HepG2 (cell line): ENCODE data around the gene CMIP. TPM values are rescaled to one million over a fixed set of nuclear protein-coding genes. Genes with fewer than 3 reads are reported as not detected.

ENCODE experiments used
- ATAC-seq: fragments of 200-7000 bp; cut with Tn5 transposase; 3 replicates; pipeline ENCODE4 v1.9.1; 2020; ENCODE audit warnings: mild to moderate bottlenecking, moderate library complexity
- BruUV-seq: library from RNA; stranded (reverse); fragments of 400-500 nt; replicated peaks from 2 replicates; lab custom pipeline; 2021; lab: Mats Ljungman, UMichigan
- CTCF ChIA-PET: fragments of 300-600 bp; formaldehyde crosslinking; extraction: SDS; loops from one replicate; lab custom pipeline; 2021; ENCODE audit warnings: low total read pairs, inconsistent platforms, low intra/inter-chr PET ratio; lab: Yijun Ruan, JAX
- POLR2A ChIA-PET: fragments of 350-600 bp; sonication (Branson Sonifier 250); formaldehyde crosslinking; loops from one replicate; lab custom pipeline; 2020; ENCODE audit warnings: antibody characterized with exemption, inconsistent platforms; lab: Yijun Ruan, JAX
- DNase-seq: peaks from one replicate; pipeline ENCODE4 v3.0.0-alpha.2; 2015; ENCODE audit warnings: low spot score
- FAIRE-seq: peaks from 3 replicates; lab custom pipeline; 2011; peaks lifted over from hg19 to GRCh38; lab: Jason Lieb, UNC
- H2AFZ ChIP-seq: one replicate; pipeline ENCODE4 v1.6.1; 2011; ENCODE audit warnings: low read length, inconsistent platforms
- H3K27ac ChIP-seq: fragments of 300-600 bp; 3 replicates; pipeline ENCODE4 v1.8.0; 2011; ENCODE audit warnings: mixed run types, mild to moderate bottlenecking, mixed read lengths, low read length, inconsistent platforms; ENCODE audit not compliant: insufficient read depth; ENCODE audit errors: extremely low read length
- H3K27me3 ChIP-seq, 2 experiments: fragments of 200-600 bp in 1 of 2; 2 replicates in 1 of 2; 3 replicates in 1 of 2; pipeline versions ENCODE4 v1.6.0 to v1.8.0; 2011; ENCODE audit warnings: low read length in 2 of 2, mild to moderate bottlenecking in 2 of 2, moderate library complexity in 2 of 2, inconsistent platforms in 1 of 2; ENCODE audit not compliant: insufficient read depth in 2 of 2, control insufficient read depth in 1 of 2
- H3K36me3 ChIP-seq, 2 experiments: fragments of 200-600 bp in 1 of 2; replicated peaks in 1 of 2; 2 replicates in 1 of 2; 3 replicates in 1 of 2; pipeline versions ENCODE4 v1.5.1 to v1.8.0; 2011; ENCODE audit warnings: low read length in 2 of 2, inconsistent platforms in 1 of 2; ENCODE audit not compliant: insufficient read depth in 2 of 2, control insufficient read depth in 1 of 2
- H3K4me1 ChIP-seq: 2 replicates; pipeline ENCODE4 v1.5.1; 2012; ENCODE audit warnings: low read length, inconsistent platforms; ENCODE audit not compliant: insufficient read depth
- H3K4me2 ChIP-seq: 2 replicates; pipeline ENCODE4 v1.6.0; 2011; ENCODE audit warnings: low read depth, low read length, inconsistent platforms
- H3K4me3 ChIP-seq, 3 experiments: fragments of 200-600 bp in 1 of 3; sonication (generic), shearing (Covaris generic) in 1 of 3; replicated peaks in 1 of 3; 2 replicates each; pipeline ENCODE4 v1.5.1; 2011 to 2016; ENCODE audit warnings: low read length in 3 of 3, inconsistent platforms in 2 of 3, low read depth in 2 of 3, mild to moderate bottlenecking in 2 of 3, control low read depth in 1 of 3, mixed read lengths in 1 of 3; ENCODE audit not compliant: insufficient read depth in 1 of 3
- H3K79me2 ChIP-seq: one replicate; pipeline ENCODE4 v1.6.1; 2011; ENCODE audit warnings: low read length, inconsistent platforms; ENCODE audit not compliant: insufficient read depth
- H3K9ac ChIP-seq: 2 replicates; pipeline ENCODE4 v1.6.0; 2011; ENCODE audit warnings: mild to moderate bottlenecking, low read depth, low read length, inconsistent platforms; ENCODE audit not compliant: insufficient read depth
- H3K9me3 ChIP-seq: 2 replicates; pipeline ENCODE4 v1.5.1; 2012; ENCODE audit warnings: mild to moderate bottlenecking, low read length
- H4K20me1 ChIP-seq: 2 replicates; pipeline ENCODE4 v1.6.0; 2011; ENCODE audit warnings: inconsistent platforms, mild to moderate bottlenecking, low read length, moderate library complexity; ENCODE audit not compliant: insufficient read depth
- GATA4 ChIP-seq: sonication (generic); IDR thresholded peaks from 2 replicates; pipeline ENCODE4 v1.6.1; 2016; ENCODE audit warnings: antibody characterized with exemption, low read depth, borderline replicate concordance
- HOXA3 ChIP-seq: sonication (generic); formaldehyde crosslinking; IDR thresholded peaks from 2 replicates; pipeline ENCODE4 v1.5.0; 2020; ENCODE audit warnings: missing genetic modification reagents
- KDM5B ChIP-seq: sonication (generic); formaldehyde crosslinking; IDR thresholded peaks from 2 replicates; pipeline ENCODE4 v1.4.0; 2020; ENCODE audit warnings: missing genetic modification reagents, mild to moderate bottlenecking, borderline replicate concordance
- NR2F1 ChIP-seq, 2 experiments: fragments of 450-650 bp in 1 of 2; formaldehyde crosslinking in 1 of 2; IDR thresholded peaks; 2 replicates each; pipeline versions ENCODE4 v1.5.0 to v1.6.1; 2016 to 2020; ENCODE audit warnings: mild to moderate bottlenecking in 1 of 2, missing compliant biosample characterization in 1 of 2, missing genetic modification reagents in 1 of 2, moderate library complexity in 1 of 2
- RFXANK ChIP-seq: IDR thresholded peaks from 2 replicates; pipeline ENCODE4 v1.6.1; 2016
- SRF ChIP-seq: IDR thresholded peaks from 2 replicates; pipeline ENCODE4 v1.6.1; 2011; ENCODE audit warnings: mild to moderate bottlenecking, low read depth, low read length, moderate library complexity
- TCF12 ChIP-seq, 2 experiments: fragments of 450-650 bp in 1 of 2; sonication (generic) in 1 of 2; formaldehyde crosslinking in 1 of 2; IDR thresholded peaks; 2 replicates each; pipeline versions ENCODE4 v1.6.1 to v1.8.0; 2017 to 2022; ENCODE audit warnings: antibody characterized with exemption in 1 of 2, mild to moderate bottlenecking in 1 of 2, missing genetic modification reagents in 1 of 2, moderate library complexity in 1 of 2
- ZFX ChIP-seq: sonication (generic); formaldehyde crosslinking; IDR thresholded peaks from 2 replicates; pipeline ENCODE4 v1.4.0; 2020; ENCODE audit warnings: mild to moderate bottlenecking, low read depth, missing genetic modification reagents, moderate library complexity
- ZMYM4 ChIP-seq: sonication (generic); formaldehyde crosslinking; IDR thresholded peaks from 2 replicates; pipeline ENCODE4 v1.8.1; 2023; ENCODE audit warnings: mild to moderate bottlenecking, missing genetic modification reagents
- ZNF24 ChIP-seq: fragments of 450-650 bp; IDR thresholded peaks from 2 replicates; pipeline ENCODE4 v1.6.1; 2017; ENCODE audit warnings: antibody characterized with exemption, mild to moderate bottlenecking
- ZNF260 ChIP-seq: sonication (generic); formaldehyde crosslinking; IDR thresholded peaks from 2 replicates; pipeline ENCODE4 v1.4.0; 2020; ENCODE audit warnings: missing genetic modification reagents, low read depth, mild to moderate bottlenecking, borderline replicate concordance
- ZNF30 ChIP-seq: sonication (generic); formaldehyde crosslinking; IDR thresholded peaks from 2 replicates; pipeline ENCODE4 v1.5.0; 2020; ENCODE audit warnings: mild to moderate bottlenecking, missing genetic modification reagents
- ZNF441 ChIP-seq: sonication (generic); formaldehyde crosslinking; IDR thresholded peaks from 2 replicates; pipeline ENCODE4 v1.7.0; 2021; ENCODE audit warnings: missing genetic modification reagents, borderline replicate concordance
- WGBS: methylation state at CpG from one replicate; pipeline ENCODE4 v1.1.6; 2017; ENCODE audit warnings: low lambda C conversion rate; 5-methylcytosine and 5-hydroxymethylcytosine counted together
- in situ Hi-C: cut with HindIII; loops from 2 replicates; pipeline ENCODE4 v1.10.0; 2017; ENCODE audit warnings: low pct_unique_long_range_greater_than_20kb; ENCODE audit not compliant: extremely low pct_ligation_motif_present
- intact Hi-C: fragments of 100-400 bp; cut with micrococcal nuclease; formaldehyde crosslinking; loops from one replicate; pipeline ENCODE4 v1.10.0; 2022; ENCODE audit not compliant: unreplicated experiment
- polyA plus RNA-seq, 8 experiments: library from polyadenylated mRNA; depleted of rRNA in 3 of 8; stranded (reverse) in 7 of 8; unstranded in 1 of 8; fragments of >200 nt; fragmentation: Illumina TruSeq in 4 of 8; extraction: Trizol in 4 of 8; gene quantifications; 2 replicates each; pipeline versions ENCODE4 v1.2.1 to v1.2.3, GENCODE V29; 2011 to 2016; ENCODE audit warnings: low read depth in 4 of 8, missing spikeins in 1 of 8, mixed read lengths in 1 of 8; ENCODE audit not compliant: insufficient read depth in 1 of 8
- total RNA-seq, 5 experiments: library from RNA; depleted of rRNA; stranded (reverse); fragments of >200 nt; fragmentation: Illumina TruSeq; extraction: Trizol; gene quantifications; 2 replicates each; pipeline ENCODE4 v1.2.3, GENCODE V29; 2016; ENCODE audit warnings: low read depth in 1 of 5
- TF ChIP-seq, protein P1 (sequence below): IDR thresholded peaks from 2 replicates; pipeline ENCODE4 v1.6.1; 2016; ENCODE audit warnings: mild to moderate bottlenecking
- TF ChIP-seq, protein P2 (sequence below): sonication (generic); formaldehyde crosslinking; IDR thresholded peaks from 2 replicates; pipeline ENCODE4 v1.4.0; 2020; ENCODE audit warnings: missing genetic modification reagents

Gene CMIP
- total and polyA plus RNA-seq, 2 of the 13 experiments (the other 11 are each of a cell fraction or from before 2014, with no cell fraction given) = 10.9 to 18.1 TPM

GRCh38 chr16:81583893-81584631 is 139.5 kb downstream of the CMIP start:
- Histone ChIP-seq H3K79me2 (peaks cover 73% of the 10 kb centered on the region), H3K27me3 (no peaks in the 10 kb centered on the region), H3K27ac (no peak overlapping the region), H2AFZ (no peak overlapping the region), H3K4me3 (no peak overlapping the region), H3K4me1 (peaks cover 74% of the 10 kb centered on the region), H3K36me3 (peaks cover 6 to 44% of the 10 kb centered on the region in 2 experiments), H3K9ac (no peak overlapping the region), H3K4me2 (no peak overlapping the region), H4K20me1 (peaks cover 63% of the 10 kb centered on the region; the same call in 1 of the 2 replicates), H3K9me3 (no peaks in the 10 kb centered on the region)
- DNase-seq (no peak), ATAC-seq (no peak), FAIRE-seq (no peak)
- POLR2A ChIA-PET = no interaction called here
- CTCF ChIA-PET = no interaction called here
- 93% methylated on average over 14 of the region's 14 CpGs for WGBS
- no peak for TF ChIP-seq ZNF260
- TF ChIP-seq ZFX (CRISPR knock-in tag) = 0 out of 2 replicates have a peak, but pooled peaks have one; percentile 17
- in situ Hi-C loops (no loop called here), intact Hi-C loops (loop anchor here (1.0 to 5.0 kb wide), 4 partner anchors 31 to 182 kb away; no protein-coding TSS in a partner anchor)
- no TSS peak for BruUV-seq

DNA sequence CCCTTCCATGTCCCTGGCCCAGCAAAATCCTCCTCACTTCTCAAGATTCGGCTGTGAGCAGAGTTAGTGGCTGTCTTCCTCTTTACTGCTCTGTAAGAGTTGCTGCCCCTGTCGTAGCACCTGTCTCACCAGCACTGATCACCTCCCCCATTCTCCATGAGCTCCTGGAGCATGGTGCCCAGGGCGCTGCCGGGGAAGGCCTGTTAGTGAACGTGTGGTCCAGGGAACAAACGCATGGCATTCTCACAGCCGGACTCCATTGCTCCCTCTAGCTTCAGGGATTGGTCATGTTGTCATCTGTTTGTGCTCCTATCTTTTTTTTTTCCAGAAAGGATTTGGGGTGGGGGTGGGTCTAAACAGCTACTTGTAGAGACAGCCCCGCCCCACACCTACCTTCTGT is 141.2 kb downstream of the CMIP start:
- Histone ChIP-seq H3K4me2 (no peak overlapping the region), H2AFZ (no peak overlapping the region), H3K4me3 (no peak overlapping the region), H3K4me1 (peaks cover 56% of the 10 kb centered on the region), H3K9me3 (no peaks in the 10 kb centered on the region), H3K36me3 (peaks cover 9 to 51% of the 10 kb centered on the region in 2 experiments), H3K27me3 (no peaks in the 10 kb centered on the region), H3K27ac (no peak overlapping the region), H3K9ac (no peak overlapping the region), H3K79me2 (peaks cover 74% of the 10 kb centered on the region), H4K20me1 (peaks cover 70% of the 10 kb centered on the region; the same call in 1 of the 2 replicates)
- 89% methylated on average over 8 of the region's 8 CpGs for WGBS
- in situ Hi-C loops (no loop called here), intact Hi-C loops (no loop called here)
- DNase-seq (peak; percentile 50), FAIRE-seq (no peak), ATAC-seq (no peak; the same call in 2 of the 3 replicates)
- POLR2A ChIA-PET = interaction anchor here (0.8 kb wide), 1 partner anchor 36 kb away, joined by 8 read pairs; no protein-coding TSS in a partner anchor
- CTCF ChIA-PET = no interaction called here
- BruUV-seq = no TSS peak
- TF ChIP-seq ZNF30 (no peak), TCF12 (IDR thresholded peaks at IDR 0.05) (no peak), TCF12 (CRISPR knock-in tag; IDR thresholded peaks at IDR 0.05) (no peak), SRF (no peak), RFXANK (CRISPR knock-in tag) (no peak), ZNF441 (no peak), ZMYM4 (CRISPR knock-in tag) (no peak), HOXA3 (CRISPR knock-in tag) (no peak), GATA4 (no peak), KDM5B (CRISPR knock-in tag) (0 out of 2 replicates have a peak, but pooled peaks have one; percentile 26), ZNF24 (no peak), NR2F1 (CRISPR knock-in tag; IDR thresholded peaks at IDR 0.05) (no peak)
- TF ChIP-seq, protein P1, sequence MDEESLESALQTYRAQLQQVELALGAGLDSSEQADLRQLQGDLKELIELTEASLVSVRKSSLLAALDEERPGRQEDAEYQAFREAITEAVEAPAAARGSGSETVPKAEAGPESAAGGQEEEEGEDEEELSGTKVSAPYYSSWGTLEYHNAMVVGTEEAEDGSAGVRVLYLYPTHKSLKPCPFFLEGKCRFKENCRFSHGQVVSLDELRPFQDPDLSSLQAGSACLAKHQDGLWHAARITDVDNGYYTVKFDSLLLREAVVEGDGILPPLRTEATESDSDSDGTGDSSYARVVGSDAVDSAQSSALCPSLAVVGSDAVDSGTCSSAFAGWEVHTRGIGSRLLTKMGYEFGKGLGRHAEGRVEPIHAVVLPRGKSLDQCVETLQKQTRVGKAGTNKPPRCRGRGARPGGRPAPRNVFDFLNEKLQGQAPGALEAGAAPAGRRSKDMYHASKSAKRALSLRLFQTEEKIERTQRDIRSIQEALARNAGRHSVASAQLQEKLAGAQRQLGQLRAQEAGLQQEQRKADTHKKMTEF (CRISPR knock-in tag) = no peak
- TF ChIP-seq, protein P2, sequence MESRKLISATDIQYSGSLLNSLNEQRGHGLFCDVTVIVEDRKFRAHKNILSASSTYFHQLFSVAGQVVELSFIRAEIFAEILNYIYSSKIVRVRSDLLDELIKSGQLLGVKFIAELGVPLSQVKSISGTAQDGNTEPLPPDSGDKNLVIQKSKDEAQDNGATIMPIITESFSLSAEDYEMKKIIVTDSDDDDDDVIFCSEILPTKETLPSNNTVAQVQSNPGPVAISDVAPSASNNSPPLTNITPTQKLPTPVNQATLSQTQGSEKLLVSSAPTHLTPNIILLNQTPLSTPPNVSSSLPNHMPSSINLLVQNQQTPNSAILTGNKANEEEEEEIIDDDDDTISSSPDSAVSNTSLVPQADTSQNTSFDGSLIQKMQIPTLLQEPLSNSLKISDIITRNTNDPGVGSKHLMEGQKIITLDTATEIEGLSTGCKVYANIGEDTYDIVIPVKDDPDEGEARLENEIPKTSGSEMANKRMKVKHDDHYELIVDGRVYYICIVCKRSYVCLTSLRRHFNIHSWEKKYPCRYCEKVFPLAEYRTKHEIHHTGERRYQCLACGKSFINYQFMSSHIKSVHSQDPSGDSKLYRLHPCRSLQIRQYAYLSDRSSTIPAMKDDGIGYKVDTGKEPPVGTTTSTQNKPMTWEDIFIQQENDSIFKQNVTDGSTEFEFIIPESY (CRISPR knock-in tag) = peak; percentile 70; the same call in 1 of the 2 replicates
